GM23338 (cell line): ENCODE results near the gene NEURL1.

ENCODE experiments used
- CREB1 ChIP-seq: fragments of 250-450 bp; sonication (Bioruptor Pico); IDR thresholded peaks from 2 replicates; pipeline ENCODE4 v1.5.0; 2020; ENCODE audit warnings: low read depth, mild to moderate bottlenecking, moderate library complexity
- CTCF ChIP-seq, 2 experiments: fragments of 200-600 bp in 1 of 2; sonication (generic) in 1 of 2; conservative IDR thresholded peaks; 2 replicates each; pipeline versions ENCODE4 v1.5.1 to v1.6.1; 2016 to 2017; ENCODE audit warnings: antibody characterized with exemption in 2 of 2, low read depth in 2 of 2, mild to moderate bottlenecking in 2 of 2, moderate library complexity in 1 of 2
- ETS1 ChIP-seq: IDR thresholded peaks from 2 replicates; pipeline ENCODE4 v1.6.1; 2016; ENCODE audit warnings: antibody characterized with exemption
- EZH2 ChIP-seq: fragments of 200-600 bp; sonication (generic); IDR thresholded peaks from one replicate; pipeline ENCODE4 v1.8.0; 2017; ENCODE audit warnings: antibody characterized with exemption, mild to moderate bottlenecking, low read depth; ENCODE audit not compliant: unreplicated experiment
- EZH2phosphoT487 ChIP-seq: fragments of 200-600 bp; sonication (generic); IDR thresholded peaks from one replicate; pipeline ENCODE4 v1.8.1; 2018; ENCODE audit warnings: antibody characterized with exemption; ENCODE audit not compliant: unreplicated experiment
- JUNB ChIP-seq: IDR thresholded peaks from one replicate; pipeline ENCODE4 v1.6.1; 2016; ENCODE audit warnings: antibody characterized with exemption; ENCODE audit not compliant: unreplicated experiment
- POLR2AphosphoS5 ChIP-seq: IDR thresholded peaks from 2 replicates; pipeline ENCODE4 v1.6.1; 2016; ENCODE audit warnings: antibody characterized with exemption, low read depth
- REST ChIP-seq: IDR thresholded peaks from one replicate; pipeline ENCODE4 v1.6.1; 2018; ENCODE audit warnings: antibody characterized with exemption; ENCODE audit not compliant: unreplicated experiment
- ZNF331 ChIP-seq: fragments of 250-450 bp; sonication (Bioruptor Pico); IDR thresholded peaks from 2 replicates; pipeline ENCODE4 v1.5.0; 2020; ENCODE audit warnings: low read depth, mild to moderate bottlenecking, moderate library complexity

GRCh38 chr10:103630156-103630555 is 136.7 kb downstream of the NEURL1 start:
- no peak for TF ChIP-seq EZH2
- TF ChIP-seq JUNB = no peak
- TF ChIP-seq CREB1 (CRISPR knock-in tag) = no peak
- no peak for TF ChIP-seq CTCF (conservative IDR thresholded peaks at IDR 0.05; ENCODE audit: low read depth in 2 of 2)
- no peak for TF ChIP-seq ZNF331 (CRISPR knock-in tag)
- TF ChIP-seq POLR2AphosphoS5 = no peak
- no peak for TF ChIP-seq REST
- TF ChIP-seq EZH2phosphoT487 = no peak
- TF ChIP-seq ETS1 = no peak
